GM19238 (cell line): Measurements from ENCODE around the gene PAPPA2.
"Not testable (repeated sequence)": the region's sequence is repeated elsewhere in the genome, so short reads cannot be mapped to it uniquely, and the experiment has no call there.

ENCODE experiments used
- DNase-seq: peaks from one replicate; pipeline ENCODE4 v3.0.0; 2011; ENCODE audit warnings: low spot score; ENCODE audit not compliant: insufficient read length

Gene PAPPA2, protein sequence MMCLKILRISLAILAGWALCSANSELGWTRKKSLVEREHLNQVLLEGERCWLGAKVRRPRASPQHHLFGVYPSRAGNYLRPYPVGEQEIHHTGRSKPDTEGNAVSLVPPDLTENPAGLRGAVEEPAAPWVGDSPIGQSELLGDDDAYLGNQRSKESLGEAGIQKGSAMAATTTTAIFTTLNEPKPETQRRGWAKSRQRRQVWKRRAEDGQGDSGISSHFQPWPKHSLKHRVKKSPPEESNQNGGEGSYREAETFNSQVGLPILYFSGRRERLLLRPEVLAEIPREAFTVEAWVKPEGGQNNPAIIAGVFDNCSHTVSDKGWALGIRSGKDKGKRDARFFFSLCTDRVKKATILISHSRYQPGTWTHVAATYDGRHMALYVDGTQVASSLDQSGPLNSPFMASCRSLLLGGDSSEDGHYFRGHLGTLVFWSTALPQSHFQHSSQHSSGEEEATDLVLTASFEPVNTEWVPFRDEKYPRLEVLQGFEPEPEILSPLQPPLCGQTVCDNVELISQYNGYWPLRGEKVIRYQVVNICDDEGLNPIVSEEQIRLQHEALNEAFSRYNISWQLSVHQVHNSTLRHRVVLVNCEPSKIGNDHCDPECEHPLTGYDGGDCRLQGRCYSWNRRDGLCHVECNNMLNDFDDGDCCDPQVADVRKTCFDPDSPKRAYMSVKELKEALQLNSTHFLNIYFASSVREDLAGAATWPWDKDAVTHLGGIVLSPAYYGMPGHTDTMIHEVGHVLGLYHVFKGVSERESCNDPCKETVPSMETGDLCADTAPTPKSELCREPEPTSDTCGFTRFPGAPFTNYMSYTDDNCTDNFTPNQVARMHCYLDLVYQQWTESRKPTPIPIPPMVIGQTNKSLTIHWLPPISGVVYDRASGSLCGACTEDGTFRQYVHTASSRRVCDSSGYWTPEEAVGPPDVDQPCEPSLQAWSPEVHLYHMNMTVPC (N-terminal part only)

DNA sequence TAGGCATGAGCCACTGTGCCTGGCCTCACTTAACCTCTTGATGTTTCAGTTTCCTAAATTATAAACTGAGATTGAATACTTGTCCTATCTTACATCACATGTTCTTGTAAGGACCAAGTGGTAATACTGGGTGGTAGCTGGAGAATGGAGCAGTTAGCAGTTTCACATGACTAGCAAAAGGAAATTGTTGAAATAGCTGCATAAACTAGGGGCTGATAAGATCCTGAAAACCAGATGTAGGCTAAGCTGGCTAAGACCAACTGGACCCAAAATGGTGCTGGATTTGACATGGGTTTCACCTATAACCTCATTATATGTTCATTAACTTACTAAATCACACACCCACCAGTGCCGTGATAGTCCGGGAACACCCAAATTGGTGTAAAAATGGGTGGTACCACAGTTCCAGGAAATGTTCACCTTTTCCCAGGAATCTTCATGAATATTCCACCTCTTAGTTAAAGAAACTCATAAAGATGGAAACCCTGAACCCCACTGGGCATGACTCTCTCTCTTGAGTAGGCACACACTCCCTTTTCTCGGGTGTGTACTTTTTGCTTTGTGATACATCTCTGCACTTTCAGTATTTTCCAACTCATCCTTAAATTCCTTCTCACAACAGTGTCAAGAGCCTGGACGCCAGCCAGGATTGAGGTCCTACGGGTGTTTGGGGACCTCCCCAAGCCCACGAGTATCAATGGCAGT, at the start of gene PAPPA2:
Gene PAPPA2, plus strand, starts transcription at position 502 of the 705 bp plus-strand sequence. CDS start 93,148 bp downstream, outside the sequence.
- no peak for DNase-seq

DNA sequence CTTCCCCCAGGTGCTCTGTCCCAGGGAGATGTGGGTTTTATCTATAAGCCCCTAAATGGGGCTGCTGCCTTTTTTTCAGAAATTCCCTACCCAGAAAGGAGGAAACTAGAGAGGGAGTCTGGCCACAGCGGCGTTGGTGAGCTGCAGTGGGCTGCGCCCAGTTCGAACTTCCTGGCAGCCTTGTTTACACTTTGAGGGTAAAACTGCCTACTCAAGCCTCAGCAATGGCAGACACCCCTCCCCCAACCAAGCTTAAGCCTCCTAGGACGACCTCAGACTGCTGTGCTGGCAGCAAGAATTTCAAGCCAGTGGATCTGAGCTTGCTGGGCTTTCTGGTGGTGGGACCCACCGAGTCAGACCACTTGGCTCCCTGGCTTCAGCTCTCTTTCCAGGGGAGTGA, 46.2 kb upstream of the PAPPA2 start:
- DNase-seq, result no peak

DNA sequence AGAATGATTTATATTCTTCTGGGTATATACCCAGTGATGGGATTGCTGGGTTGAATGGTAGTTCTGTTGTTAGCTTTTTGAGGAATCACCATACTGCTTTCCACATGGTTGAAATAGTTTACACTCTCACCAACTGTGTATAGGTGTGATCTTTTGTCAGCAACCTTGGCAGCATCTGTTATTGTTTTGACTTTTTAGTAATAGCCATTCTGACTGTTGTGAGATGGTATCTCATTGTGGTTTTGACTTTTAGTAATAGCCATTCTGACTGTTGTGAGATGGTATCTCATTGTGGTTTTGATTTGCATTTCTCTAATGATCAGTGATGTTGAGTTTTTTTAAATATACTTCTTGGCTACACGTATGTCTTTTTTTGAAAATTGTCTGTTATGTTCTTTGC, 43.4 kb upstream of the PAPPA2 start:
- DNase-seq, result not testable (repeated sequence)

DNA sequence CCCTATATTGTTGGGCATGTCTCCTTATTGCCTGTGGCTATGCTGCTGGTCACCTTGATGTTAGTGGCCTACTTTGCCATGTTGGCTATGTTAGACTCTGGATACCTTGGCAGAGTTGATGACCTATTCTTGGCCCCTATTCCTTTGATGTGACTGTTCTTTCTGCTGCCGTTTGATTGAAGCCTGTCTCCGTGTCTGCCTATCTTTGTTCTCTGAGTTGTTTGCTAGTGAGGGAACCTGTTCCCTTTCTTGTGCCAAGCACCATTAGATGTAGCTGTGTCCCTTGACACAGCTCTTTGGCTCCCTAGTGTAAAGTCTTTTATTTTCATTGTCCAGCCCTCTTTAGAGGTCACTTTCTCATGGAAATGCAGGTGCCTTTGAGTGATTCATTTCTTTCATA, 28.7 kb upstream of the PAPPA2 start:
- no peak for DNase-seq

DNA sequence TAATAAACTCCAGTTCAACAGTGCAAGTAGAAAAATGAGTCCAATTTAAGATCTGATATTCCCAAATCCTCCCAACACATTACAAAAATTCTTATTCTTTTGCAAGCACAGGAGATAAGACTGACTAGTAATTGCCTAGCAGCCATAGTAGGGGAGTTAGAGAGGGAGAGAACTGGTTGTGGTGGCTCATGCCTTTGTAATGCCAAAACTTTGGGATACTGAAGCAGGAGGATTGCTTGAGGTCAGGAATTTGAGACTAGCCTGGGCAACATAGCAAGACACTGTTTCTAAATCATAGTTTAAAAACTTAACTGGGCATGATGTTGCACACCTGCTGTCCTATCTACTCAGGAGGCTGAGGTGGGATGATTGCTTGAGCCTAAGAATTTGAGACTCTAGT, 26.7 kb upstream of the PAPPA2 start:
- no peak for DNase-seq

DNA sequence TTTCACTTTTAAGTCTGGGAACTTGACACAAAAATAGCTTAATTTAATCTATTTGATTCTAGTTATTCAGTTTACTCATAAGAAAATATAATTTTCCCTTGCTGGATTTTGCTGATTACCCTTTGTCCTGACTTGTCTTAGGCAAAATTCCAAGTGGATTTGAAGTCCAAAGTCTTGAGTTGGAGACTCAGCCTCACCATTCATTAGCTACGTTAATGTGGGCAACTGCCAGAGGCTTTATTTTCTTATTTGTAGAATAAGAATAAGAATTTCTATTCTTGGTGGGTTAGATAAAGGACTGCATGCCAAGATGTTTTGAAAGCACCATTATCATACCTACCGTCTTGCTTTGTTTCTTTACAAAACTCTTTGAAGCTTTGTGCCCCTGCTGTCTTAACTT, 22.8 kb upstream of the PAPPA2 start:
- no peak for DNase-seq

DNA sequence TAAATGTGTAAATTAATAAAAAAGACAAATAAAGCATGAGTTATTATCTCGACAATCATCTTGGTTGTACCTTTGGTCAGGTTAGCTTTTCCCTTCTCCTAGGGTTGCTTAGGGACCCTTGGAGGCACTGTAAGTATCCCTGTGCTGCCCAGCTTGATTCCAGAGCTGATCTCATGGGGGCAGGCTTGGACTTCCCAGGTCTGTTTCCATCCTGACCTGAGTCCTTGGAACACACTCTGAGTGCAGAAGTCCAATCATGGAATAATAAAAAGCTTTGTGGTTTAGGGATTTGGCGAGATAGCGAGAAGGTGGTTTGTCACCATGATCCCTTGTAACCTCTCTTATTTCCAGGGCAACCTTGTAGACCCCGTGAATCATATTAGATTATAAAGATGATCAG, 18.7 kb upstream of the PAPPA2 start:
- no peak for DNase-seq

DNA sequence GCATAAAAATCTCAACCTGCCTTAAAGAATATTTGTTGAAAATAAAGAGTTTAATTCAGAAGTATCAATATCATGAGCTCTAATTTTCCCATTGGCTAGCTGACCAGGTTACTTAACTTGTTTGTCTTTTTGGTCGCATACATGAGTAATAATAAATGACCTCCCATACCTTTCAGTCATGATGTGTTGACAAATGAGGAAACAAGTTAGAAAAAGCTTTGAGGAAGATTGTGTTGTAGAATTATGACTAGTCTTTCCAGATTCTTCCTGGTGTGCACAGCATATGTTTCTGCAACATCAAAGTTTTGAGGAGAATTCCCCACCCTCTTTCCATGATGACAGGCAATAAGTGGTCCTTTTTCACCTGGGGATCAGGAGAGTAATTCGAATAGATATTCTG, 17.6 kb upstream of the PAPPA2 start:
- DNase-seq, result no peak

DNA sequence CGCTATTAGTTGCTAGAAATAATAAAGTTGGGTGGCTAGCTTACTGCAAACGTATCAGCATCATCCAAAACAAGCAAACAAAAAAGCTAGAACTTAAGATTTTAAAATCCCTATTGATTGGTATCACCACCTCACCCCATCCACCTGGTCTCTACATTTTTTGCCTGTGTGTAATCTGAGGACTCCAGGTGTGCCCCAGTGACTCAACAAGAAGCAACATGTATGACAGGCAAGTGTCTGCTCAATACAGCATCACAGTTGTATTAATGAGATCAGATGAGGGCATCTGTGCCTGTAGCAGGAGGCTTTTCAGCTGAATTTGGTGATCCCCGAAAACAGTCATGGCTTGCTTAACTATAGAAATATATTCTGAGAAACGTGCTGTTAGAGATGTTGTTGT, 14.6 kb upstream of the PAPPA2 start:
- DNase-seq, result no peak

DNA sequence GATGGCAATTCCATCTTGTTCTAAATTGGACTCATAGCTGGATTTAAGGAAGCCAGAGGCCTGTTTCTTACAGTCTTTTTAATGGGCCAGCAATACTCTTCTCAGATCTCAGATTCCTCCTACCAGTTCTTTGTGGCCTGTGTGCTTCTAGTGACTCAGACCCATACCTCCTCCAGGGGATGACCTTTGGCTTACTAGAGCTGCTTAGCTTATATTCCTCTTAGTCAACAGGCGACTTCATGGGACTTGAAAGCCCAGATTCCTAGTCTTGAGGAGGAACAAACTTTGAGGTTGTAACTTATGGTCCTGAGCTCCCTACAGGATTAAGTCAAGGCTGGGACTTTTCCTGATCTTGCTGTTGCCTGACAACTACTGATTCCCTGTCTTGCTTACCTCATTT, 12.4 kb upstream of the PAPPA2 start:
- DNase-seq, result no peak

DNA sequence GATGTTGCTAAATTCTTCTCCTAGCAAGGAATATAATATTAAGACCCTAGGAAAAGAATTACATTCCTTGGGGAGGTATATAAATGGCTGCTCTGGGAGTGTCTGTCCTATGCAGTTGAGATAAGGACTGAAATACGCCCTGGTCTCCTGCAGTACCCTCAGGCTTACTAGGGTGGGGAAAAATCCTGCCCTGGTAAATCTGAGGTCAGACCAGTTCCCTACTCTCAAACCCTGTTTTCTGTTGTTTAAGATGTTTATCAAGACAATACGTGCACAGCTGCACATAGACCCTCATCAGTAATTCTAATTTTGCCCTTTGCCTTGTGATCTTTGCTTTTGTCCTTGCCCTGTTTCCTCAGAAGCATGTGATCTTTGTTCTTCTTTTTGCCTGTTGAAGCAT, 11.2 kb upstream of the PAPPA2 start:
- not testable (repeated sequence) for DNase-seq

DNA sequence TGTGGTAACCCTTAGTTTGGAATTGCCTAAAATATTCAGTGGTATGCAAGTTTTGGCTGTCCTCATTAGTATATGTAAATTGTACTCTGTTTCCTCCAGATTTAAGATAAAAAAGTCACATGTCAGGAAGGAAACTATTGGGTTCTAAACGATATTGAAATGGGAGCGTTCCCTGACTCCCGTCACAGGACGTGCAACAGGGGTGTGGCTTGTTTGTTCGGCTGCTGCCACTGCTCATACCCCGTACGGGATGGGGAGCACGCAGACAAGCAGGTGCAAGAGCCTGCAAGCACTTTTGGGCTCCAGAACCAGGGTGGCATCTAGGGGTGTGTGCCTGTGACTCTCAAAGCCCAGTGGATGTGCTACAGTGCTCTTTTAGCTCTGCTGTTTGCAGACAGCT, 6.2 kb upstream of the PAPPA2 start:
- no peak for DNase-seq

DNA sequence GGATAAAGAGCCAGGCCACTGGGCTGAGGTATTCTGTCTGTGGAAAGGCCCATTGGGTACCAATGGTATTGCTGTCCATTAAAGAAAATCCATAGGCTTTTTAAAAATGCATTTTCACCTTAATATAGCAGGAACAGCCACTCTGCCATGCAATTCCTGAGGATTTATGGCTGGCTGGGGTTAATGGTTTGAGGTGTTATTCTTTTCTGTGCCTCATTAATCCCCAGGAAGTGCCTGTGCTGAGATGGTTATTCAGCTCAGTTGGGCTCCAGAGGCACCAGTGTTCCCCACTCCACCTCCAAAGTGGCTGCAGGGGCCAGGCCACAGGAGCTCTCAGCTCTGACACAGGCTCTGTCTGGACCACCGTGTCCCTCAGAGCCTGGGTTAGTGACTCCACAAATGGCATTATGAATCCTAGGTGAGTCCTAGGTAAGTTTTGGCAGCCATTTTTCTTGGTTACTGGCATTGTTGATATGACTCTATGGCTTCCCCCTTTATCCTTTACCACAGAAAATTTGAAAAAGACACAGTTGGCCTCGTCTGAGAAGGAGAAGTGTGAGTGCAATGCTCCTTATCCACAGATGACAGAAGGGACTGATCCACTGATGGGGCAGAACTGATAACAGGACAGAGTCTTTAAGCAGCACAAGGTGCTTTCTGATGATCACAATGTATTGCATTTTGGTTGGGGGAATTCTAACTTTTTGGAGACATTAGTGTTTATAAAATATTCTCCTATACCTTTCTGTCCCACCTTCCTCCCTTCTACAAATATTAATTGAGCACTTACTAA, 2.2 kb upstream of the PAPPA2 start:
- no peak for DNase-seq

DNA sequence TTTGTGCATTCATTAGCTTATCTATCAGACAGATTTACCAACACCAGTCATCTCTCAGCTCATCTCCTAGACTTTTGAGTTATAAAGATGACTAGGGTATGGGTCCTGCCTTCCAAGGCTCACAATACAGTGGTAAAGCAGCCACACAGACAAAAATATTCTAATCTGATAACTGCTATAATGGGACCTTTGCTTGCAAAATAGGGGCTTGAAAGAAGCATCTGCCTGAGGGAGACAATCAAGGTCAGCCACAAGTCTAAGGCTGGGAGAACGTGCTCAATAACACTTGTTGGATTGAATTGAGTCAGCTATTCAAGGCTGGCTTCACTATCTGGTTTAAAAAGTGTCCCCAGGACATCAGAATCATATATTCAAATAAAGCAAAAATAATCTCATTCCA, 1.4 kb upstream of the PAPPA2 start:
- no peak for DNase-seq

DNA sequence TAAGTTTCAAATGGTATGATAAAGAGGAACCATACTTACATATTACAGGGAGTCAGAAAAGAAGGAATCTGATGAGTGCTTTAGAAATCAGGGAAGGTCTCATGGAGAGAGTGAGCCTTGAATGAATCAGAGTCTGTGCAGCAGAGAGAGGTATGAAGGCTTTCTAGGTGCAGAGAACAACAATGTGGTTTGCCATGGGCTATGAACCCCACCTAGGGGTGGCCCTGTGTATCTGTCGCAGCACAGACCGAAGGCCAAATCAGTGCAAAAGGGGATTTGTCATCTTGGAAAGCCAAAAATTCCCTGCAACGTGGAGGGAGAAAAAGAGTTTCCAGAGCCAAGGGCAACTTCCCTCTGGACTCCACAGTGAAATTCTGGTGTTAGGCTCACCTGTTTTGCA, 3.5 kb downstream of the PAPPA2 start:
- DNase-seq, result no peak

DNA sequence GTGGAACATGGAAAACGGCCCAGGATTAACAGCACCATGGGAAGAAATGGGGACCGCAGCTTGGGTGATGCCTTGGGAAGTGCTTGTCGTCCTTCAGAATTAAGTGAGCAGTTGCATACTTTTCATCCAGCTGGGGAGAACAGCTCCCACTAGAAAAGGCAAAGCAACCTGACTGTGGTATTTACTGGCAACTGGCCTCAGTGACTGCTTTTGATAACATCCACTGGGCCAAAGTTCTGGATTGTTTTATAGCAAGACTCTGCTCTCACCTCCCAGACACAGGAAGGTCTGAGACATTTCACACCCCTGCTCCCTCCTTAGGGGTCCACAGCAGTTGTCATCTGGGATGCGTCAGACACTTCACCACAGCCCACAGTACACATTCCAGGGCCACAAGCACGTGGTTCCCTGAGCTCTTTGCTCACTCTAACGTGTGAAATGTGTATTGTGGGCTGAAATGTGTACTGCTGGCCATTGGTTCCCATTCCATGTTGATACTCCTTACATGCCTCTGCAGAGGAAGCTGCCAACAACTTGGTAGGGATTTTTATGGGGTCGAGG, 6.6 kb downstream of the PAPPA2 start:
- DNase-seq, result no peak

DNA sequence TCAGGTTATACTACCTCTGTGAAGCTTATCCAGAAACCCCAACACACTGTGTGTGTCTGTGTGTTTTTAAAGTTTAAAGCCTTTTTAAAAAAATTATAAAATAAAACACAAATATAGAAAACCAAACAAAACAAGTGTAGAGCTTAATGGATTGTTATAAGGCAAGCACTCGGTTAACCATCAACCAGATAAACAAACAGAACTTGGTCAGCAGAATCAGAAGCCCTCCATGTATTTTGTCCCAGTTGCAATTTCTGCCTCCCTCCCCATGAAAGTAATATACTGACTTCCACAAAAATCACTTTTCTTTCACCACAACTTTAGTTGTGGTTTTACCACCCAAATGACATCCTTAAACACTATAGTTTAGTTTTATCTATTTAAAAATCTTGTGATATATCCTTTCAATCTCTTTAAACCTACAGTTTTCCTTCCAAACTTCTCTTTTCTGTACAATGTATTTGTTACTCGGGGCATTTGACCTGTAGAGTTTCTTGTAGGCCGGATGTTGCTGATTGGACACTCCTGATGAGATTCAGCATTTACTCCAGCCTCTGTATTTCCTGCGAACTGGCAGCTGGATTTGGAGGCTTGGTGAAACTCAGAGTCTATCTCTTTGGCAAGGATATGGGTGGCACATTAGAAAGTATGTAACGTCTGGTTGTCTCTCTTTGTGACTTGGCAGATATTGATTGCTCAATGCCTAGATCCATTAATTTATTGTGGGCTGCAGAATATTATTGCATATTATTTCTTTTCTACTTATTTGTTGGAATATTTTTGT, 8.6 kb downstream of the PAPPA2 start:
- DNase-seq, result no peak

DNA sequence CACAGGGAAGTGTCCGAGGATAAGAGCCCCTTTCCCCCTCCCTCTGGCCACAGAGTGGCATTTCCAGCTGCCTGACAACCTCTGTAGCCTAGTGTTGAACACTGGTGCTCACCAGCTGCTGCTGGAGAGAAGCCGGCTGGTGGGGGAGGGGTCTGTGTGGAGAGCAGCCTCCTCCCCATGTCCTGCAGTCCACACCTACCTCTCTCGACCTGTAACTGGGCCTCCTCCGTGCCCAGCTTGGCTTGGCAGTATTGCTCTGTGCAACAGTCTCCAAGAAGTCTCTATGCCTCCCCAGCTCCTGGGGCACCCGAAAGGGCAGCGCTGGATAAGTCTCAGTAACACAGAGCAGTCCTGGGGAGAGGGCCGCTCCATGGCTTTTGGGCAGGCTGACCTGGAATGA, 17.0 kb downstream of the PAPPA2 start:
- no peak for DNase-seq

DNA sequence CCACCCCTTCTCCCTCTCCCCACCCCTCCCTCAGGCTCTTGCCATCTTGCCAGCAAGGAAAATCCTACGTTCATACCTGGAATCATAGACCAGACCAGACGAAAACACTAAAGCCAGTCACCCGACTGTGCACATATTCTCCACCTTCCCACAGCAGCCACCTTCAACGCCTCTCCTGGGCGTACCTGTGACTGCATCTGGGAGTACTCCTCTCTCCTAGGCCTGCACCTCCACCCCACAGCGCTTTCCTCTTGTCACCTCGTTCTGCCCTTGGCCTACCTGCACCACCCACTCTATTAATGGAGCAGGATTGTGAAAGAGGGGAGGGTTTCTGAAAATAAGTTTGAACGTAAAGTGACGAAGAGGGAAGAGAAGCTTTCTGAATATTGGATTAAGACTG, 17.8 kb downstream of the PAPPA2 start:
- no peak for DNase-seq

DNA sequence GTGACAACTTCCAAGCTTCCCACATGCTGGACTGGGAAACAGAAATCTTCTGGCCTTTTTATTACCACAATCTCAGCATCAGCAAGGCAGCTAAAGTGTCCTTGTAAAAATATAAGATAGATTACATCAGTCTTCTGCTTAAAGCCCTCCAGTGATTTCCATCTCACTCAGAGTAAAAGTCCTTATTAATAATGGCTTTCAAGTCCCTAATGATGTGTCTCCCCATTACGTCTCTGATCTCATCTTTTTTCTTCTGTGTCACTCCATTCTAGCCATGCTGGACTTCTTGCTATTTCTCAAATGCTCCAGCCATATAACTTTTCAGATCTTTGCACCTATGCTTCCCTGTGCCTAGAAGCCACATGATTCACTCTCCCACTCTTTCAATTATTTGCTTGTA, 22.1 kb downstream of the PAPPA2 start:
- DNase-seq, result no peak
